T follicular helper cell (primary cell): ENCODE results near the gene PPP4R2.

ENCODE experiments used
- DNase-seq: peaks from one replicate; pipeline ENCODE4 v3.0.0-alpha.2; 2020; ENCODE audit warnings: low read depth

The PPP4R2 gene

DNA sequence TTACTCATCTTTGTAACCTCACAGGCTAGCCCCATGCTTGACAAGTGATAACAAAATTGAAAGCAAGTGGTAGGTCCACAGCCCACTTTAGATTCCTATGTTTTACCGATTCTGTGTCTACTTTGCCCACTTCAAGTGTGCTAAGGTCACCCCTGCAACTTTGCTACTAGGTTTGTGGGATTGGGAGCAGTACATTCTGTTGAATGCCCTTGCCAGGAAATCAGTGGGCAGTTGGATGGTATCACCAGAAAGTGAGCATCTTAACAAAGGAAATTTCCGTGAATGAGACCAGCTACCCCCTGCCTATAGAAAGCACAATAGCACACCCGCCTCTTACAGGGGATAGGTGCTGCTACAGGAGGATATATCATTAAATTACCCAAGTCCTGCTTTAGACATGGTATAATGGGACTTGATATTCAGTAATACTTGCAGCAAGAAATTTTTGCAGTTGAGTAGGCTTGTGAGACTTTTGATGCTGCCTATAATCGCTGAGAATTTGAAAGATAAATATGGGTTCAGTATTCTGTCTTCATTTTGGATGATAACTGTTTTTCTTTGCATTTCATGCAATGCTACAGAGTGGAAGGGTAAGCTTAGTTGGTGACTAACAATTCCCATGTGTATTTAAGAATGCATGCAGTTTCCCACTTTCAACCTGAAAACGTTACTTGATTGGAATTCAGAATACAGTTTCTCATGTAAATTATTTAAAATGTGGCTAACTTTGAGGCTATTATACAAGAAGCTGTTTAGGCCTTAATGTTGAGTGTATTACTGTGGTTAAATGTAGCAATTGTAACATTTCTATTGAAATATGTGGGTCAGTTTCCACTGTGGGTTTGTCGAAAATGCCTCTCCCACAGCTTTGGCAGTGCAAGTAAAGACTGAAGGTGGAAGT lies 74.3 kb downstream of the PPP4R2 start:
- no peak for DNase-seq

DNA sequence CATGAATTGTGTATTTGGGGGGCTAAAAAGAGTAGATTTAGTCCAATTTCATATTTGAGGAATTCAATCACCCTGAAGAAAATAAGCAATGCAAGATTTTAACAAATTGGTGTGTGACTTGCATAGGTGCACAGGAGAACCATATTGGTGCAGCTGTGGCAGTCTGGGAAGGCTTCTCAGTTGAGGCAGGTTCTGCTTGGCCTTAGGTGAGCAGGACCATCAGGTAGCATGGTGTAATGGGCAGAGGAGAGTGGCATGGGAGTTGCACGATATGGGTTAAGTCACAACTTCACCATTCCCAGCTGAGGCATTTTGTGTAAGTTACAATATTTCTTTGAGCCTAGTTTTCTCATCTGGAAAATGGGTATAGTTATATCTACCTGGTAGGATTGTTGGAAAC lies 75.3 kb downstream of the PPP4R2 start:
- DNase-seq = no peak

DNA sequence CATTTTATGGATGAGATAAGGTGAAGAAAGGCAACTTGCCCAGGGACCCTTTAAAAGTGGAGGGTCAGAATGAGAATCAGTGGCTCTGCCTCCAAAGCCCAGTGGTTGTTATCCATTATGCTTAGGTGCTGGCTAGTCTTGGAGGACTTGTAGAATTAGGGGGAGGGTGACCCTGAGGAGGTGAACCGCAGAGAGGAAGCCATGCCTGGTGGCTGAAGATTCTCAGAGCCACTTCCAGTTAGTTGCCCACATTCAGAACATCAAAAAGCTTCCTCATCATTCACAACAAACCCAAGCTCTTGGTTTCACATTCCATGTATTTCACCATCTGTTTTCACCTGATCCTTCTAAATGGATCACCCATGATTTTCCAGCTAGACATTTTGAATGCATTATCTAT lies 76.0 kb downstream of the PPP4R2 start:
- DNase-seq = no peak

DNA sequence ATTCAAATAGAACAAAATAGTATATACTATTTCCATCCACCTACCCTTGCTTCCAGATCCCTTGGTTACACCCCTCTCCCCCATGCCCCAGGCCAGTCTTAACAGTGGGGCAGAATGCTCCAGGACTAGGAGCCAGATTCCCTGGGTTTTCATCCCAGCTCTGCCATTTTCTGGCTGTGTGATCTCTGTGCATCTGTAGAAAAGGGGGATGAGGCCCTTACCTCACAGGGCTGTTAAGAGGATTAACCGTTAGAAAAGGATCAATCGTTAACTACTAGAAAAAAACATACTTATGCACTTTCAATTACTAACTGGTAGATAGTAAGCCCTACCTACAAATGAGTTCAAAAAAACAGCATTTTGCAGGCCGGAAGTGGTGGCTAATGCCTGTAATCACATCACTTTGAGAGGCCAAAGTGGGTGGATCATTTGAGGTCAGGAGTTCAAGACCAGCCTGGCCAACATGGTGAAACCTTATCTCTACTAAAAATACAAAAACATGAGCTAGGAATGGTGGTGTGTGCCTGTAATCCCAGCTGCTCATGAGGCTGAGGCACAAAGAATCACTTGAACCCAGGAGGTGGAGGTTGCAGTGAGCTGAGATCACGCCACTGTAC lies 76.6 kb downstream of the PPP4R2 start:
- no peak for DNase-seq

DNA sequence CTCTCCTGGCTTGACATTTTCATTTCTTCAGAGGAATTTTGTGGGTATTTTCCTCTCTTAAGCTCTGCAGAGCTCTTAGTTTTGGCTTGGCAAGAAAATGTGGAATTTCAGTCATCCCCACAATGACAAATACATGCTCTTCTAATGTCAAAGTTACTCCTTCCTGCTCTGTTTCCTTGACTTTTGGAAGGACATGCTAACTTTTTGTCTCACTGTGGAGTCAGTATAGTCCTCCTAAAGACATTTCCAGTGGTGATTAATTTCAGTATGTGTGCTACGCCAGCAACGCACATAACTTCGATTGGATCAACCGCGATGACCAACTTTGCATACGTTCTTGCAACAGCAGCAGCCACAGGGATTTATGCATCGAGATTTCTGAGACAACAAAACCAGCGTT lies 78.2 kb downstream of the PPP4R2 start:
- DNase-seq = no peak

DNA sequence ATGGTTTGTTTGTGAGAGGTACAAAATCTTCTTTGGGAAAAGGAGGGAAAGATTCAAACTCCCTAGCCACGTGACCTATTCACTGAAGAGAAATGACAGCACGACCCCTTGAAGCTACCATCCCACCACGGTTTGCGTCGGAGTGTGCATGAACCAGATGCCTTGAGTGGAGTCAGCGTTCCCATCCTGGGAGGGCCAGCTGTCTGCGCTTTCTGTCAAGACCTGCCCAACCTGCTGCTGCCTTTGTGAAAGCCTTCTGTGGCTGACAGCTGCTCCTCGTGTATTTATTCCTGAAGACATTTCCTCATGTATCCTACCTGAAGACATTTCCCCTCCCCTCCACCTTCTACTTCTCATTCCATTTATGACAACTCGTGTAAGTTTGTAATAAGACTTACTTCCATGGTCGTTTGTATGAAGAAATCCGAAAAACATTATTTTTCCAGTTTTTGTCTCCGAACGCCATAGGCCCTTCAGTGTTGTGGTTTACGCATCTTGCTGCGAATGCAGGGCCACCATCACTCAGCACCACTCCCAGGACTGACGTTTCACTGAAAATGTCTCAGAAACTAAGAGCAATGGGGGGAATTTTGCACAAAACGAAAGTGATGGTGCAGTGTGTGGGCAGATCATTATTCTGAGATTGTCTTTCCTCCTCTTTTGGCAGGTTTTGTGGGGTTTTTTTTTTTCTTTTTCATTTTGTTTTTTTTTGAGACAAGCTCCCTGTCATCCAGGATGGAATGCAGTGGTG lies 83.8 kb downstream of the PPP4R2 start:
- no peak for DNase-seq

DNA sequence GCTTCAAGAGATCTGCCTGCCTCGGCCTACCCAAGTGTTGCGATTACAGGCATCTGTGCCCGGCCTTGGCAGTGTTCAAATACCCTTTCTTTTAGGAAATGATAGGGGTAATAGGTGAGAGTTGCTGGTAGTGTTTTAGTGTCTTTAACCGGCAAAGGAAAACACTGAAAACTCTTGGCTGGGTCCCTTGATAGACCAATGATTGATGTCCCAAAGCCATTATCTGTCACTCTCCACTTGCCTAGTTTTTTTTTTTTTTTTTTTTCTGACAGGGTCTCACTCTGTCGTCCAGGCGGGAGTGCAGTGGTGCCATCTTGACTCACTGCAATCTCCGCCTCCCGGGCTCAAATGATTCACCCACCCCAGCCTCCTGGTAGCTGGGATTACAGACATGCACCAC lies 84.5 kb downstream of the PPP4R2 start:
- no peak for DNase-seq

DNA sequence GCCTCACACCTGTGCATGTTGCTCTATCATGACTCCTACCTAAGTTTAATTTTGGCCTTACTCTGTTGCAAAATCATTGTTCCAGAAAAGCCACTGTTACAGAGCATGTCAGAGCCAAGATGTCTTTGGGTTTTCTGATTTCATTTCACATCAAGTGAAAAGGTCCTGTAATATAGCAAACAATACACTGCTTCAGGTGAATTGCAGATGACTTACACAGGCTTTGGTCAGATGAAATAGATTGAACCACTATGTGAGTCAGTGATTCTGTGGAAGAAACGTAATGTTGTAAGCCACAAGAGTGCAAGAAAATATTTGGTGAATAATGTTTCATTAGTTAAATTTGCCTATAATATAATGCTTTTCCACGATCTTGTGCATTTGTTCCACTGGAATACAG lies 87.6 kb downstream of the PPP4R2 start:
- no peak for DNase-seq

DNA sequence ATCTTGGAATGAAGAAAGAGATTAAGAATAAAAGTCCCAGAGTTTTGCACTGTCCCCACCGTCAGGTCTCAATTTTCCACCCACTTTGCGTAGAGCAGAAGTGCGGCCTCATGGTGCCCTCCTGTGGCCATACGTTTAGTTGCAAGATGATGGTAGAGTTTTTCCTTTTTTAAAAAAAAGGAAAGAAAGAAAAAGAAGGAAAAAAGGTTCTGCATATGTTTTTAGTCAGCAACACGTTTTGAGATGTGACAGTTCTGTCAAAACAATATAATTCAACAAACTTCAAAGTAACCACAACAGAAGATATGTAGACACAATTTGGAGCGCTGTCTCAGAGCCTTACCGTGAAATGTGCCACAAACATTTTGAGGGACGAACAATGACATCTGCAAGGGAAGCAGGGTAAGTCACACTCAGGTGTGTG lies 89.5 kb downstream of the PPP4R2 start:
- peak; percentile 18 for DNase-seq

DNA sequence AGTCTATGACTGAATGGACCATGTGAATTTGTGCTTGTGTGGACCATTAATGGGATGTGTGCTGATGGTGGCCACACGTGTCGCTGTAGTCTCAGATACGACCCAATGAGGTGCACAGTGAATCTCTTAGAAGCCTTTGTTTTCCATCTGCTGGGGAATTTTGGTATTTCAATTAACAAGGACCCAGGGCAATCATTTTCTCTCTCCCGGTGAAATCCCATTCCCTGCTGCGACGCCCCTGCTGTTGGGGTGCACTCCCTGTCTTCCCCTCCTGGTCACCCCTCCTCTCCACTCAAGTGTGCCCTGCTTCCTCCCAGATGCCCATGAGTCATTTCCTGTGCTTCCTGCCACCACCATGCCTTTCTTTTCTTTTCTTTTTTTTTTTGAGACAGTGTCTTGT lies 97.5 kb downstream of the PPP4R2 start:
- no peak for DNase-seq

DNA sequence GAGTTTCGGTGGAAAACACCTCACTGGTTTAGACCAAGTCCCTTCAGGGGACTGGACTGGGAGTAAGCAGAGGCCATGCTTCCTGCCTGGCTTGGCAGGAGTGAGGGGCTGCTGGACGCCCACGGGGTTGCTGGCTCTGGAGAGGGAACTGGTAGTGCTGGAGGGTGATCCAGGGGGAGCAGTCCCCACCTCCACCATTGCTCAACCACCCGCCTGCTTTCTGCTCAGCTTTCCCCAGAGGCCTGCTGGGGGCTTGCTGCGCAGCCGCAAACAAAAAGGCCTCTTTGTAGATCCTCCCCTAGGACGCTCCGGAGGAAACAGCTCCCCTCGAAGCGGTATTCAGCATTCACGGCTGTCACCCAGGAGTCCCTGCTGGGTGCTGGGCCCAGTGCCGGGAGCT lies 98.3 kb downstream of the PPP4R2 start:
- DNase-seq = no peak

DNA sequence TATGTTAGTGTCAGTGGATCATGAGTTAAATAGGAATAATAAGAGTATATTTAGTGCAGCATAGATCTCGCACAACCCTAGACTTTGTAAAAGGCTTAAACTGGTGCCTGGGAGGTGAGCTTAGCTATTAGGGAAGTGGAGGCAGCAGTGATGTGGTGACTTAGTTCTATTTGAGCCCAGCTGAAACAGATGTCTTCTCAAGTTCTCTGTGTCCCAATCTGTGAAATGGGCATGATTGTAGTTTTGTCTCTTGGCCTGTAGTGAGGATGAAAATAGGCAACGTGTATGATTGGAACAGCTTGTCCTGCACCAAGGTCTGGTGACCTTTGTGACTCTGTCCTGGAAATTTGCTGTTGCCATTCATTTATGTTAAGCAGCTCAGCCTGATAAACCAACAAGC lies 99.6 kb downstream of the PPP4R2 start:
- DNase-seq = no peak

DNA sequence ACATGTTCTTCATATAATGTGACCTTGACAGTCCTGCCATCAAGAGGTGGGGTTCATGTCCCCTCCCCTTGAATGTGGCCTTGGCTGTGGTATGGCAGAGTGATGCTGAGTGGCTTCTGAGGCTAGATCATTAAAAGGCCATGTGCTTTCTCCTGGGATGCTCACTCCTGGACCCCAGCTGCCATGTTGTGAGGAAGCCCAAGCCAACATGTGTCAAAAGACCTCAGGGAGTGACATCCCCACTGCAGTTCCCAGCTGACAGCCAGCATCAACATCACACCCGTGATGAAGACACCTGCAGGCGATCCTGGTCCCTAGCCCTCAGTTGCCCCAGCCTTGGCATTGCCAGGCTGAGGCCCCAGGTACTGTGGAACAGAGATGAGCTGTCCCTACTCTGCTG lies 101.4 kb downstream of the PPP4R2 start:
- DNase-seq = no peak

DNA sequence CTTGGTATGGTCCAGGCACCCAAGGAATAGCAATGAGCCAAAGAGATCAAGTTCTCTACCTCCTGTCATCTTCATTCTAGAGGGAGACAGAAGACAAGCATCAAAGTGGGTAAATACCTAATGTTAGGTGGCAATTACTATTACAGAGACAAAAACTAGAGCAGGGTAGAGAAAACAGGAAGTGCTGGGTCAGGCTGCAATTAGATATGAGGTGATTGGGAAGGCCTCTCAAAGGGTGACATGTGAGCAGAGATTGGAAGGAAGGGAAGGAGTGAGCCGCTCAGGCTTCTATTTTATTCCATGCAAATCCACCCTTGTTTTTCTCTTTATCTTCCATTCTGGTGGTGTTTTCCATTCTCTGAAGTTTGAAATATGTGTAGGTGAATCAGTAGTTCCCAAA lies 102.3 kb downstream of the PPP4R2 start:
- no peak for DNase-seq

DNA sequence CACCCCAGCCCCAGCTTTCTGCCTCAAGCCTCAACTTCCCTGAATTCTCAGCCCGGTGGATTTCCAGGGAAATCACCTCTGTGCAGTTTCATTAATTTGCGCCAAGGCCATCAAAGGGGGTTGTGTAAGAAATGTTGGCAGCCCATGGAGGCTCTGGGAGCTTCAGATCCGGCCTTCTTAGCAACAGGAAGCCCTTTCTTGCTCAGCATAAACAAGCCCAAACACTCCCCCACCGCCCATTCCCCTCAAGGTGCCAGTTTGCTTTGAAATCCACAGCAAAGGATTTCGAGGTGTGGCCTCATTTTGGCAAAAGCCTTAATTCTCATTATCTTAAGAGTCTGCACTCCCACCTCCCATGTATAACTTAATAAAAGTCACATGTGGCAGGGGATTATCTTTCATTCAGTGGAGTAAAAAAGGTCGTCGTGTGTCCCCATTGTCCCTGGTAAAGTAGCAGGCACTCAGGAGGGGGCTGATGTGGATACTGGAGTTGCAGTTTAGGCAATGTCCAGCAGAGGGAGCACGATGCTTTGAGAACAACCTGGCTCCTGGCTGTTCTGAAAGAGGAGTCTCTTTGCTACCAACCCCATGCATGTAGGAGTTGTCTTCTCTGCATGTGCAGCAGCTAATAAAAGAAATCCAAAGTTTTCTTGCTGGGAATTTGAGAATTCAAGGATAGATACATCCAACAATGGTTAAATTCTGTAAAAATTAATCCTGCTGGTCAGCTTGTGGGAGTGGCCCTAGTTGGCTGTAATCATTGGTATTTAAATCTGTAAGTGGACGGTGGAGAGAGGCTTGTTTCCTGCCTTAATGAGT lies 104.3 kb downstream of the PPP4R2 start:
- peak; percentile 57 for DNase-seq

DNA sequence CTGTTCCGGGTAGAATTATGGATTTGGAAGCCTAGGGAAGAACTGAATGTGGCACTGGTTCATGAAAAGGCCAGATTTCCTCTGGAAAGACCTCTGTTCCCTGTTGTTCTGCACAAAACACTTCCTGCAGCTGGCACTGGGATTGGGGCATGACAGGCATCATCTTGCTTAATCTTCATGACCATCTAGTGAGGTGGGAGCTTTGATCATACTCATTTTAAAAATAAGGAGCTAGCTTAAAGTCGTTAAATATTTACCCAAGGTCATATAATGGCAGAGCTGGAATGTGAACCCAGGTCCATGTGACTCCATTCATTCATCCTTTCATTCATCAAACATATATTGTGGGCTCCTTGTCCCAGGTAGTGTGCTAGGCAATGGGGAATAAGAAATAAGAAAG lies 105.3 kb downstream of the PPP4R2 start:
- DNase-seq = no peak

DNA sequence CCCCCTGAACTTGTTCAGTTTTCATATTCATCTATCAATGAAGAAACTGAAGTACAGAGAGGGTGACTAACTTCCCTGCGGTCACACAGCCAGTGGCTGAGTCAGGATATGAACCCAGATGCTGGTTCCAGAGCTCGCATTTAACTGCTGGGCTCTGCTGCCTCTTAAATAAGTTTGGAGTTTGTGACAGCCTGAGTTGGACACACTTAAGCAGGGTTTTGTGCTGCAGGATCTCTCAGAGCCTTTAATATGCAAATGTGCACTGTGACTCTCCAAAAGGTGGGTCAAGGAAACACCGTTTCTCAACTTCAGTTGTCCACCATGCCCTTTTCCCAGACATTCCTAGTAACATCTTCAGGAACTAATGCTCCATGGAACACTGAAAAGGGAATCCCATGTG lies 110.6 kb downstream of the PPP4R2 start:
- no peak for DNase-seq

DNA sequence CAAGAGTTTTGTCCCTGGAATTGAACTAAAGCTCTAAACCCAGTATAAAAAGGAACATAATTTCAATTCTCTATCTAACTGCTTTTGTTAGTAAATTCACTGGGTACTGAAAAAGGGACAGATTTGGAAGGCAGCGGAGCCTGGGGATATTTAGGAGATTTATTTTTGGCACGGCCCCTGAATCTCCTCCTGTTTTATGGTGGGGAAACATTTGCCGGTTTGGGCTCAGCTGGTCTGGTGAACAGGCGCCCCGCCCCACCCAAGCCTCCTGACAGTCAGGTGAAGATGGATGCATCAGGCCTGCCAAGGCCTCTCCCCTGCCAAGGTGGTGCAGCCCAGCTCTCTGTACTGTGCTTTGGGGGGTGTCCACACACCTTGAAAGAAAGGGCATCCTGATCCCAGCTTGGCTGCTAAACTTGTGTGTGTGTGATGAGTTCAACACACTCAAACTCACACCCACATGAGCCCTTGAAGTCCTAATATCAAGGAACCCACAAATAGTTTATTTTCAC lies 111.1 kb downstream of the PPP4R2 start:
- no peak for DNase-seq

DNA sequence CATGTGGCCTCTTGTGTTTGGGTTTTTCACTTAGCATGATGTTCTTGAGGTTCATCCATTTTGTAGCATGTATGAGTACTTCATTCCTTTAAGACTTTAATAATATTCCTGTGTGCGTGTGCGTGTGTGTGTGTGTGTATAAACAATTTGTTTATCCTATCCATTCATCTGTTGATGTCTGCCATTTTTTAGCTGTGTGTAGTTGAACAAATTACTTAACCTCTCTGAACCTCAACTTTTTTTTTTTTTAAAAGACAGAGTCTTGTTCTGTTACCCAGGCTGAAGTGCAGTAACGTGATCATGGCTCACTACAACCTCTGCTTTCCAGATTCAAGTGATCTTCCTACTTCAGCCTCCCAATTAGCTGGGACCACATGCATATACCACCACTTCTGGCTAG lies 112.1 kb downstream of the PPP4R2 start:
- DNase-seq = no peak

DNA sequence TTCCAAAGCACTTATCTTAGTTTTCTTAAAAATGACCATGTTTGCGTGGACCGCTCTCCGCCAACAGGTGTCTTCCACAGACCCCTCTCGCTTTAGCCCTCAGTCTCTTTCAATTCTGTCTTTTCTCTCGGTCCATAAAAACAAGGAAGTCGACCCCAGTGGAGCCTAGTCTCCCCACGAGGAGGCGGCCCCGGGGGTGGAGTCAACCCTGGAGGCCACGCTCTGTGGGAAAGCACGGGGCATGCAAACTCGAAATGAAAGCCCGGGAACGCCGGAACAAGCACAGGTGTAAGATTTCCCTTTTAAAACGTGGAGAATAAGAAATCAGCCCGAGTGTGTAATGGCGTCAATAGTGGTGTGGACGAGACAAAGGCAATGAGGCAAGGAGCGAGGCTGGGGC lies 113.9 kb downstream of the PPP4R2 start:
- DNase-seq = no peak

DNA sequence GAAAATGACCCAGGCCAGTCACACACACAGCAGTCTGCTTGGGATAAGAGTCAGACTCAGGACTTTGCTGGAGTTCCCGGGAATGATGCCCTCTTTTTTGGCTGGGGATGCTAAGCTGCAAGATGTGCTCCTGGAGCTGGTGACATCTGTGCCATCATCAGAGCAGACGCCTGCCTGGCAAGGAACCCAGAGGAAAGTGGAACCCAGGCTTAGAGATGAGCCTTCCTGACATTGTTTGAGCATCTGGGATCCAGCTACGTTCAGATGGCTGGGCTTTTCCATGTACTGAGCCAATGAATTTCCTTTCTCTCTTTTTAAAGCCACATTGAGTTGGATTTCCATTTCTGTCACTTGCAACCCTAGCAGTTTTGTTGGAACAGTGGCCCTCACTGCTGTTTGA lies 118.1 kb downstream of the PPP4R2 start:
- DNase-seq = no peak

DNA sequence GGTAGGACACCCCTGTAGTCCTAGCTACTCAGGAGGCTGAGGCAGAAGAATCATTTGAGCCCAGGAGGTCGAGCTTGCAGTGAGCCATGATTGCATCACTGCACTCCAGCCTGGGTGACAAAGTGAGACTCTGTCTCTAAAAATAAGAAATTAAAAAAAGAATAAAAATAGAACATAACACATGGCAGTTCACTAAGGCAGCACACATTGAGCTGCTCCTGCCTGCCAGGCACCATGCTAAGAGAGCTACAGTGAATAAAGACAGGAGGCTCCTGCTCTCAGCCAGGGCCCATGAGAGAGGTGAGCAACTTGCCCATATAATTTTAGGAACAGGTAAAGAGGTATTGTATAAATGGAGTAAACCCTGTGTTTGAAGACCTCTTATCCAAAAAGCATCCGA lies 119.2 kb downstream of the PPP4R2 start:
- DNase-seq = no peak
